Upper lobe of right lung (tissue), 1 donor: Measurements from ENCODE around the gene ITLN2. TPM values are rescaled to one million over a fixed set of nuclear protein-coding genes. Genes with fewer than 3 reads are reported as not detected.
A peak's percentile ranks its signal among the peaks of the same experiment; 100 is the strongest.
"Not testable (repeated sequence)": the region's sequence is repeated elsewhere in the genome, so short reads cannot be mapped to it uniquely, and the experiment has no call there.

Experiments used
- ATAC-seq: fragments of 200-7000 bp; cut with Tn5 transposase; one replicate; pipeline ENCODE4 v1.9.1; 2020; ENCODE audit warnings: mild to moderate bottlenecking, moderate library complexity
- DNase-seq: peaks from one replicate; pipeline ENCODE4 v3.0.0-alpha.2; 2020
- H3K27ac ChIP-seq: fragments of 200-600 bp; one replicate; pipeline ENCODE4 v1.8.0; 2022
- H3K27me3 ChIP-seq: fragments of 200-600 bp; one replicate; pipeline ENCODE4 v1.8.0; 2022; ENCODE audit warnings: mild to moderate bottlenecking
- H3K36me3 ChIP-seq: fragments of 200-600 bp; one replicate; pipeline ENCODE4 v1.8.0; 2022
- H3K4me1 ChIP-seq: fragments of 200-600 bp; one replicate; pipeline ENCODE4 v1.8.0; 2022
- H3K4me3 ChIP-seq: fragments of 200-600 bp; one replicate; pipeline ENCODE4 v1.8.0; 2022; ENCODE audit warnings: mild to moderate bottlenecking
- H3K9me3 ChIP-seq: fragments of 200-600 bp; one replicate; pipeline ENCODE4 v1.8.0; 2022
- CTCF ChIP-seq: fragments of 200-600 bp; IDR thresholded peaks from one replicate; pipeline ENCODE4 v1.8.0; 2022; ENCODE audit warnings: antibody characterized with exemption
- intact Hi-C: fragments of 100-400 bp; cut with DNase I; formaldehyde crosslinking; loops from one replicate; pipeline ENCODE4 v1.11.0; 2022
- total RNA-seq: library from RNA; stranded (reverse); fragmentation: NEBNext Ultra II Directional; extraction: Animal tissue kit (Norgen Biotek cat#: 25700); gene quantifications from one replicate; pipeline ENCODE4 v1.2.1, GENCODE V29; 2021
- donor health status: DM: no; HTN: yes; CAD: no; lungs with severe emphysema.

ITLN2 gene
- total RNA-seq, 1 donor from 2014 or later, result 44.1 TPM

GRCh38 chr1:160945079-160945478 lies 9.5 kb downstream of the ITLN2 start:
- H3K4me1 ChIP-seq, result no peaks in the 10 kb centered on the region
- no peak for TF ChIP-seq CTCF
- H3K4me3 ChIP-seq, result no peak overlapping the region
- no peaks in the 10 kb centered on the region for H3K9me3 ChIP-seq
- no peaks in the 10 kb centered on the region for H3K36me3 ChIP-seq
- intact Hi-C loops, result no loop called here
- no peaks in the 10 kb centered on the region for H3K27me3 ChIP-seq
- no peak for DNase-seq
- no peak for ATAC-seq
- H3K27ac ChIP-seq, result no peak overlapping the region

GRCh38 chr1:160942926-160943325 lies 11.7 kb downstream of the ITLN2 start:
- no peak for TF ChIP-seq CTCF
- intact Hi-C loops, result no loop called here
- Histone ChIP-seq H3K9me3 (no peaks in the 10 kb centered on the region), H3K36me3 (no peaks in the 10 kb centered on the region), H3K4me1 (no peaks in the 10 kb centered on the region), H3K27ac (no peak overlapping the region), H3K27me3 (no peaks in the 10 kb centered on the region), H3K4me3 (no peak overlapping the region)
- DNase-seq (no peak), ATAC-seq (peak; percentile 47)

GRCh38 chr1:160936666-160937065 lies 17.9 kb downstream of the ITLN2 start:
- H3K27me3 ChIP-seq, DNase-seq, H3K36me3 ChIP-seq, H3K27ac ChIP-seq, intact Hi-C loops, ATAC-seq, H3K9me3 ChIP-seq, H3K4me1 ChIP-seq, H3K4me3 ChIP-seq: not testable (repeated sequence)

- Histone ChIP-seq H3K27ac (no peak overlapping the region), H3K27me3 (no peaks in the 10 kb centered on the region), H3K4me1 (no peaks in the 10 kb centered on the region), H3K4me3 (no peak overlapping the region), H3K9me3 (no peaks in the 10 kb centered on the region), H3K36me3 (no peaks in the 10 kb centered on the region)
- ATAC-seq, result peak; percentile 30
- no peak for TF ChIP-seq CTCF
- intact Hi-C loops, result no loop called here
- no peak for DNase-seq
Observed at GRCh38 chr1:160935527-160936258, 18.9 kb downstream of the ITLN2 start.

- DNase-seq, H3K4me3 ChIP-seq, H3K27me3 ChIP-seq, H3K4me1 ChIP-seq, H3K36me3 ChIP-seq, H3K9me3 ChIP-seq, intact Hi-C loops, ATAC-seq, H3K27ac ChIP-seq: not testable (repeated sequence)
Observed at GRCh38 chr1:160933305-160933704, 21.3 kb downstream of the ITLN2 start.

- Histone ChIP-seq H3K4me3 (no peak overlapping the region), H3K36me3 (no peaks in the 10 kb centered on the region), H3K27me3 (no peaks in the 10 kb centered on the region), H3K4me1 (no peaks in the 10 kb centered on the region), H3K9me3 (no peaks in the 10 kb centered on the region), H3K27ac (no peak overlapping the region)
- DNase-seq, result no peak
- no peak for ATAC-seq
- intact Hi-C loops, result no loop called here
- TF ChIP-seq CTCF, result no peak
Observed at GRCh38 chr1:160925652-160926244, 28.9 kb downstream of the ITLN2 start.
